RWPE2 (cell line): Measurements from ENCODE around the gene STT3B.
"Not testable (repeated sequence)": the region's sequence is repeated elsewhere in the genome, so short reads cannot be mapped to it uniquely, and the experiment has no call there.

Experiments used
- ATAC-seq: fragments of 200-7000 bp; cut with Tn5 transposase; 3 replicates; pipeline ENCODE4 v1.9.1; 2021; ENCODE audit warnings: low read depth
- DNase-seq: peaks from one replicate; pipeline ENCODE4 v3.0.0-alpha.2; 2020; ENCODE audit warnings: low spot score
- H3K27ac ChIP-seq: fragments of 450-650 bp; 2 replicates; pipeline ENCODE4 v1.5.1; 2017; ENCODE audit warnings: mild to moderate bottlenecking; ENCODE audit not compliant: poor library complexity, severe bottlenecking
- H3K27me3 ChIP-seq: fragments of 250-450 bp; sonication (Bioruptor Pico); 2 replicates; pipeline ENCODE4 v1.5.1; 2021; ENCODE audit warnings: mild to moderate bottlenecking, moderate library complexity; ENCODE audit not compliant: insufficient read depth, poor library complexity, severe bottlenecking
- H3K36me3 ChIP-seq: fragments of 250-450 bp; sonication (Bioruptor Pico); 2 replicates; pipeline ENCODE4 v1.5.1; 2020; ENCODE audit warnings: low read depth, mild to moderate bottlenecking, moderate library complexity
- H3K4me1 ChIP-seq: fragments of 250-450 bp; sonication (Bioruptor Pico); 2 replicates; pipeline ENCODE4 v1.5.1; 2021; ENCODE audit warnings: mild to moderate bottlenecking, moderate library complexity; ENCODE audit not compliant: insufficient read depth, poor library complexity, severe bottlenecking
- H3K4me3 ChIP-seq: fragments of 250-450 bp; sonication (Bioruptor Pico); 2 replicates; pipeline ENCODE4 v1.5.1; 2021; ENCODE audit warnings: mild to moderate bottlenecking, moderate library complexity; ENCODE audit not compliant: severe bottlenecking
- H3K9me3 ChIP-seq: fragments of 250-450 bp; sonication (Bioruptor Pico); 2 replicates; pipeline ENCODE4 v1.5.1; 2021; ENCODE audit warnings: mild to moderate bottlenecking, moderate library complexity; ENCODE audit not compliant: severe bottlenecking
- TF ChIP-seq, protein P1 (sequence below): fragments of 450-650 bp; IDR thresholded peaks from one replicate; pipeline ENCODE4 v1.5.1; 2017; ENCODE audit warnings: mild to moderate bottlenecking, moderate library complexity; ENCODE audit not compliant: poor library complexity, severe bottlenecking

Gene STT3B

DNA sequence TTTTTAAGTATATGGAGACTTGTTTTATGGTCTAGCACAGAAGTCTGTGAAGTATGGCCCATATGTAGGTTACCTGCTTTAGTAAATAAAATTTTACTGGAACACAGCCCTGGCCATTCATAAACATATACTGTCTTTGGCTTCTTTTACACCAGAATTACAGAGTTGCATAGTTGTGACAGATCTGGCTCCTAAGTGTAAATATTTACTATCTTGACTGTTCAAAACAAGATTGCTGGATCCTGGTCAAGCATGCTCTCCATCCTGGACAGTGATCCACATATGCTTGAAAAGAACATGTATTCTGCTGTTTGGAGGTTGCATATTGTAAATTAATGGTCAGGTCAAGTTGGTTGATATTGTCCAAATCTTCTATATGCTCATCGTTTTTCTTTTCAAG is 57.9 kb downstream of the STT3B start:
- Histone ChIP-seq H3K4me1 (no peaks in the 10 kb centered on the region), H3K4me3 (no peak overlapping the region), H3K27ac (no peak overlapping the region), H3K36me3 (peaks cover 50% of the 10 kb centered on the region), H3K9me3 (peaks cover 3% of the 10 kb centered on the region), H3K27me3 (no peaks in the 10 kb centered on the region)
- DNase-seq: no peak
- no peak for ATAC-seq
- TF ChIP-seq, protein P1, sequence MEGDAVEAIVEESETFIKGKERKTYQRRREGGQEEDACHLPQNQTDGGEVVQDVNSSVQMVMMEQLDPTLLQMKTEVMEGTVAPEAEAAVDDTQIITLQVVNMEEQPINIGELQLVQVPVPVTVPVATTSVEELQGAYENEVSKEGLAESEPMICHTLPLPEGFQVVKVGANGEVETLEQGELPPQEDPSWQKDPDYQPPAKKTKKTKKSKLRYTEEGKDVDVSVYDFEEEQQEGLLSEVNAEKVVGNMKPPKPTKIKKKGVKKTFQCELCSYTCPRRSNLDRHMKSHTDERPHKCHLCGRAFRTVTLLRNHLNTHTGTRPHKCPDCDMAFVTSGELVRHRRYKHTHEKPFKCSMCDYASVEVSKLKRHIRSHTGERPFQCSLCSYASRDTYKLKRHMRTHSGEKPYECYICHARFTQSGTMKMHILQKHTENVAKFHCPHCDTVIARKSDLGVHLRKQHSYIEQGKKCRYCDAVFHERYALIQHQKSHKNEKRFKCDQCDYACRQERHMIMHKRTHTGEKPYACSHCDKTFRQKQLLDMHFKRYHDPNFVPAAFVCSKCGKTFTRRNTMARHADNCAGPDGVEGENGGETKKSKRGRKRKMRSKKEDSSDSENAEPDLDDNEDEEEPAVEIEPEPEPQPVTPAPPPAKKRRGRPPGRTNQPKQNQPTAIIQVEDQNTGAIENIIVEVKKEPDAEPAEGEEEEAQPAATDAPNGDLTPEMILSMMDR: no peak

DNA sequence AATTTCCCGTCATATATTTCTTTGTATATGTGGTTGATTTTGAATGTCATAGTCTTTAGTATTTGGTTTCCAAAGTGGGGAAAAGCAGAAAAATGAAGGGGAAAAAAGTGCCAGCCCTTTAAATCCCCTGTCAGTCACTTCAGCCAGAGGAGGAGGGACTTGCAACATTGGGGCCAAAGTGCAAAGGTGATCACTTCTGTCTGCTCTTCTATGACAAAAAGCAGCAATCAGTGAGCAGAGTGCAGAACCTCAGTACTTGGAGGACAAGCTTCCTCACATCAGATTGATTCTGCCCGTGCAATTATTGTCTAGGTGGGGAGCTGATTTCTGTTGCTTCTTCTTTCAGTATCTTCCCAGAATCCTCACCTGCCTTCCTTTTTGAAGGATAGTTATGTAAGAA is 60.0 kb downstream of the STT3B start:
- H3K27me3 ChIP-seq: no peaks in the 10 kb centered on the region
- ATAC-seq (no peak), DNase-seq (no peak)
- H3K36me3 ChIP-seq: peaks cover 46% of the 10 kb centered on the region
- TF ChIP-seq, protein P1: no peak
- H3K4me1 ChIP-seq: no peaks in the 10 kb centered on the region
- H3K27ac ChIP-seq: no peak overlapping the region
- no peak overlapping the region for H3K4me3 ChIP-seq
- H3K9me3 ChIP-seq: peaks cover 3% of the 10 kb centered on the region

DNA sequence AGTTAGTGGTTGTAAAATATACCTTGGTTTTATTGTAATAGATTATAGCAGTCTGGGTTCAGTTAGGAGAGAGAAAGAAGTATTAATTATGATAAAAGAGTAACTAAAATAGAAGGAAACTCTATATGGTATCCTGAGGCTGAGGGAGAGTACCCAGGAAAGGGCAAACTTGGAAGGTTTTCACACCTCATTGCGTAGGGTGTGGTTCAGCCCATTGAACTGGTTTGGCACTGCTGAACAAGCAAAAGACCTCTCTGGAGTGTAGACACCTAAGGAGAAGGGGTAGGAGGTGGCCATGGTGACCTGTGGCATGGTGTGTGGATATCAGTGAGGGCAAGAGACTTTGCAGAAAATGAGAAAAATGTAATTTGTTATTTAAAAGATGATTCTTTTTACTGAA is 63.5 kb downstream of the STT3B start:
- Histone ChIP-seq H3K9me3 (no peaks in the 10 kb centered on the region), H3K36me3 (peaks cover 42% of the 10 kb centered on the region), H3K27me3 (no peaks in the 10 kb centered on the region), H3K4me1 (no peaks in the 10 kb centered on the region), H3K27ac (no peak overlapping the region), H3K4me3 (no peak overlapping the region)
- ATAC-seq (no peak), DNase-seq (no peak)
- TF ChIP-seq, protein P1: no peak

DNA sequence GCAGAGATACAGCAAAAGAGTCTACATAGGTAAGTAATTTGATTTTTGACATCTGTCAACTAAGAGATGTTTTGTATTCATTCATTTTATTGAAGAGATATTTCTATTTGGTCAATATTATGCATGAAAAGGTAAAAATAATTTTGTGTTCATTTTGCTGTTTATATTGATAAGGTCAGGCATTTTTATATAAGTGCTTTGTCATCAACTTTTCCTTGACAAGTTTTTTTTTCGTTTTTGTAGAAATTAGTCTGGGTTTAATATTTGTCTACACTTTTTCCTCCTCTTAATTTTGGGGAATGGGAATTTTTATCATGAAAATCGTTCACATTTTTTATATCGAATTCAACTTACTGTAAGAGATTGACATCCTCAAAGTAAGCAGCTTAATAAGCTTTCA is 67.7 kb downstream of the STT3B start:
- TF ChIP-seq, protein P1: no peak
- DNase-seq (no peak), ATAC-seq (no peak)
- Histone ChIP-seq H3K27ac (no peak overlapping the region), H3K4me1 (no peaks in the 10 kb centered on the region), H3K9me3 (no peaks in the 10 kb centered on the region), H3K36me3 (peaks cover 64% of the 10 kb centered on the region), H3K4me3 (no peak overlapping the region), H3K27me3 (no peaks in the 10 kb centered on the region)

DNA sequence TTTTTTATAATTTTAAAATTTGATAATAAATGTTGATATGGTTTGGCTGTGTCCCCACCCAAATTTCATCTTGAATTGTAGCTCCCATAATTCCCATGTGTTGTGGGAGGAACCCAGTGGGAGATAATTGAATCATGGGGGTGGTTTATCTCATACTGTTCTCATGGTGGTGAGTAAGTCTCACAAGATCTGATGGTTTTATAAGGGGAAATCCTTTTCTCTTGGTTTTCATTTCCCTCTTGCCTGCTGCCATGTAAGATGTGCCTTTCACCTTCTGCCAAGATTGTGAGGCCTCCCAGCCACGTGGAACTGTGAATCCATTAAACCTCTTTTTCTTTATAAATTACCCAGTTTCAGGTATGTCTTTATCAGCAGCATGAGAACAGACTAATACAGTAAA is 72.6 kb downstream of the STT3B start:
- not testable (repeated sequence) for H3K4me3 ChIP-seq, H3K4me1 ChIP-seq, ATAC-seq, DNase-seq, H3K27ac ChIP-seq, H3K9me3 ChIP-seq, H3K27me3 ChIP-seq
- peaks cover 51% of the 10 kb centered on the region for H3K36me3 ChIP-seq
